Activated CD4-positive, alpha-beta T cell treated with anti-CD3 and anti-CD28 coated beads for 48 hours (primary cell): ENCODE results near the gene SYTL4.

Experiments used
- DNase-seq: peaks from one replicate; pipeline ENCODE4 v3.0.0-alpha.2; 2020

SYTL4 gene

GRCh38 chrX:100687546-100687945, 44.4 kb downstream of the SYTL4 start:
- DNase-seq, result peak; percentile 5

DNA sequence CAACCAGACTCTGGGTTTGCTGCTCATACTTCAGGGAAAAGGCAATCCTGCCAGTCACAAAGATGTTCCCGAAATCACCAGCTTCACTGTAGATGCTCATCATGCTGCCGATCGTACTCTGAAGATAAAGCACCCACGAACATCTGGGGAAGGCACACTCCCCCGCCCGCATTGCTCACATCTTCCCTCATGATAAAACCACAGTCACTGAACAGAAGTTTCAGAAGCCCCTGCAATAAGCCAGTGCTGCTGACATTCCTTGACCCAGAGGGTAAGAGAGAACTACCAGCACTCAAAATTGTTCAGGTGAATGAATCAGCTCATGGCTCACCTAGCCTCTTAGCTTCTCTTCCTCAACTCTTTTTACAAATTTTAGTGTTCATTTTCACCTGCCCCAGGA, 44.8 kb downstream of the SYTL4 start:
- peak; percentile 29 for DNase-seq

GRCh38 chrX:100685997-100686305, 46.0 kb downstream of the SYTL4 start:
- no peak for DNase-seq

- DNase-seq, result peak; percentile 74
Observed at GRCh38 chrX:100685284-100685996, 46.5 kb downstream of the SYTL4 start.

DNA sequence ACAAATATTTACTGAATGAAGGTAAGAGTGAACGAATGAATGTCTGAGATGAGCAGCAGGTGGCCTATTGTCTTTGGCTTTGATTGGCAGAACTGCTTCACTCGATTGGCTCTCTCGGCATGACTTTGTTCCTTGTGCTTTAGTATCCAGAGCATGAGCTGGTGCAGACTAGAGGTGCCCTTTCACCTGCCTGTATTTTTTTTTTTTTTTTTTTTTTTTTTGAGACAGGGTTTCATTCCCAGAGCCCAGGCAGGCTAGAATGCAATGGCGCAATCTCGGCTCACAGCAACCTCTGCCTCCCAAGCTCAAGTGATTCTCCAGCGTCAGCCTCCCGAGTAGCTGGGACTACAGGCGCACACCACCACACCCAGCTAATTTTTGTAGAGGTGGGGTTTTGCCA, 49.0 kb downstream of the SYTL4 start:
- DNase-seq, result no peak

DNA sequence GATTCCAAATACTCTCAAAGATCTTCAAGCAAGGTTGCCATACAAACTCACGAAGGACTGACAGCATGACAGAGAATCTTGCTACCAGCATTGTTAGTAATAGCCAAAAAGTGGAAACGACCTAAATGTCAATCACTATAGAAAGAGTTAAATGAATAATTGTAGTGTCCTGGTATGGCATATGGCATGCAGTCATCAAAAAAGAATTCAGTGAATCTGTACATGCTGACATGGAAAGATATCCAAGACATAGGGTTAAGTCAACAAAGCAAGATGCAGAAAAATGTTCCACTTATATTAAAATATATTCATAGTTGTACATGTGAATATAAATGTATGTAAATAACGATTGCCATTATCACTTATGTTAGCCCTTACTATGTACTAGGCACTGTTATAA, 50.3 kb downstream of the SYTL4 start:
- no peak for DNase-seq

DNA sequence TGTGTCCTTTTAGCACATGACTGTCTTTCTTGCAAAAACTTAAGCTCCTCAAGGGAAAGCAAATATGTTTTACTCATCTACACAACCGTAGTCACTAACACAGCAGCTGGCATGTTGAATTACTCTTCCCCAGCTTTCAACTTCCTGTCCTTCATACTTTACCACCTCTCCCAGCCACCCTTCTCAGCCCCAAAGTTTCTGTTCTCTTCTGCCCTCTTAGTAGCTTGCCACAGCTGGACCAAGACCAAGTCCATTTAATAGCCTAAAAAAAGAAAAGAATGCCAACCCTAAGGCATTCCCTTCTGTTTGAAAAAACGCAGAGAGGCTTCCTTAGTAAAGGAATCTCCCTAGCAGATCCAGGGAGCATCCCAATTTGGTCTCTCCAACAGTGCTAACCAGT, 51.2 kb downstream of the SYTL4 start:
- no peak for DNase-seq

- DNase-seq, result no peak
Observed at GRCh38 chrX:100677611-100678181, 54.2 kb downstream of the SYTL4 start.

- no peak for DNase-seq
Observed at GRCh38 chrX:100674705-100675104, 57.2 kb downstream of the SYTL4 start.

DNA sequence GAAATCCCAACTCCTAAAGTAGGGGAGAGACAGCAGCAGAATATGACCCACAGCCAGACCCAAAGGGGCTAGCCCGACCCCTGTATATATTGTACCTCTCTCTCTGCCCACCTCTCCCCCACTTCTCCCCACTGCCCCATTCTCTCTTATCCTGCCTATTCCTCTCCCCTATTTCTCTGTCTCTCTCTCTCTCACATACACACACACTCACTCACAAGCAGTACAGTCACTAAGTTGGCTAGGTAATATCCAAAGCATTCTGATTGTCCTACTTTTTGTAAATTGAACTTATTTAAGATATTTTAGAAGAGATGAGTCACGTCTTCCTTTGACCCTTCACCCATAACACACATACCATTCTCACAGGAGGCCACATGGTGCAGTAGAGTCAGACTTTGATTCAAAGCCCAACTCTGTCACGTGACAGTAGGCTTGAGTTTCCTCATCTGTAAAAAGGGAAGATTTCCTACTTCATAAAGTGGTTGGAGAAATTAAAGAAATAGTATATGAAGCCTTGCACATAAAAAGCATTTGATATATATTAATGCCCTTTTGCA, 58.4 kb downstream of the SYTL4 start:
- DNase-seq, result no peak

DNA sequence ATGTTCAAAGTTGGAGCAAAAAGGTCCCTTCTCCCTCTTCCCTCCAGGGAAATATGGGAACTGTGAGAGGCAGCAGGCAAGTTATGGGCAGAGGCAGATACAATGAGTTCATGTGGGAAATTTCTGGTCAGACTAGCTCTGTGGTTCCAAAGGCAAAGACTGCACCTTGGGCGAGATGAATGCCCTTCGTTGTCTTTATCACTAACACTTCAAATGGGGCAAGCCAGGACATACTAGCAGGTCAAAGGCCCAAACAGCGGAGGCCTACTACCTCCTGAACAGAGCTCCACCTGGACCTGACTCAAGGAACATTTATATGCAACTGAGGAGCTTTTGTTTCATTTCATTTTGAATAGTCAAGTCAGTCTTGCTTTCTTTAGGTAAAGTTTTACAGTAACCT, 59.0 kb downstream of the SYTL4 start:
- DNase-seq, result no peak

- DNase-seq, result no peak
Observed at GRCh38 chrX:100663642-100664041, 68.3 kb downstream of the SYTL4 start.

- no peak for DNase-seq
Observed at GRCh38 chrX:100662796-100663195, 69.1 kb downstream of the SYTL4 start.

DNA sequence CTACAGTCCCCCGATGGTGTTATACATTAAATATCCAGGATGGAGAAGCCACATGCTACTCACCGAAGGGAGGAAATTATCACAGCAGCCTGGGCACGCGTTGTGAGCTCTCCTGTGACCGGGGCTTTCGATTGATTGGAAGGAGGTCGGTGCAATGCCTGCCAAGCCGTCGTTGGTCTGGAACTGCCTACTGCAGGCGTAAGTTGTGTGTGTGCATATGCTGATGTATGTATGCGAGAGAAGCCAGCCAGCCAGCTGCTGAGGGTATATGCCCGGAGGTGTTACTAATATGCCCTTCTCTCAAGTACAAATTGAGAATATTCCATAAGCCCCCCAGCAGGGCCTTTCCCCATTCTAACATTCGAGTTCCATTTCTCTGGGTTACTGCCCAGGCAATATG, 69.8 kb downstream of the SYTL4 start:
- DNase-seq, result no peak

- DNase-seq, result no peak
Observed at GRCh38 chrX:100659431-100660137, 72.3 kb downstream of the SYTL4 start.

GRCh38 chrX:100658941-100659381, 73.0 kb downstream of the SYTL4 start:
- DNase-seq, result no peak

DNA sequence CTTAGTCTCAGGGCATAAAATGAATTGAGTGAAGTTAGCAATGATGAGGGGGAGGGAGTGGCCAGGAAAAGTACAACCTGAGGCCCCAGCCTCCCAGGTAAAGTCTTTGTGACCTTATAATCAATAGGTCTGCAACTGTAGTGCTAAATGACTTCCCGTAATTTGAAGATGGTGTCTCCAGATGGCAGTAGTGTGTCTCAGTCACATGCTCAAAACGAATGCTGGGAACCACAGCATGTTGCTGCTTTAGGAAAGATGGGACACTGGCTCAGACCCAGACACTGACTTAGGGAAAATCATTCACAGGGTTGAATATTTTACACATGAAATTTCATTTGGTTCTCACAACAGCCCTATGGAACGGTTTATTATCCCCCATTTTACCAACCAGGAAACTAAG, 77.7 kb downstream of the SYTL4 start:
- no peak for DNase-seq

- no peak for DNase-seq
Observed at GRCh38 chrX:100652266-100652665, 79.7 kb downstream of the SYTL4 start.

- DNase-seq, result no peak
Observed at GRCh38 chrX:100650841-100651240, 81.1 kb downstream of the SYTL4 start.

DNA sequence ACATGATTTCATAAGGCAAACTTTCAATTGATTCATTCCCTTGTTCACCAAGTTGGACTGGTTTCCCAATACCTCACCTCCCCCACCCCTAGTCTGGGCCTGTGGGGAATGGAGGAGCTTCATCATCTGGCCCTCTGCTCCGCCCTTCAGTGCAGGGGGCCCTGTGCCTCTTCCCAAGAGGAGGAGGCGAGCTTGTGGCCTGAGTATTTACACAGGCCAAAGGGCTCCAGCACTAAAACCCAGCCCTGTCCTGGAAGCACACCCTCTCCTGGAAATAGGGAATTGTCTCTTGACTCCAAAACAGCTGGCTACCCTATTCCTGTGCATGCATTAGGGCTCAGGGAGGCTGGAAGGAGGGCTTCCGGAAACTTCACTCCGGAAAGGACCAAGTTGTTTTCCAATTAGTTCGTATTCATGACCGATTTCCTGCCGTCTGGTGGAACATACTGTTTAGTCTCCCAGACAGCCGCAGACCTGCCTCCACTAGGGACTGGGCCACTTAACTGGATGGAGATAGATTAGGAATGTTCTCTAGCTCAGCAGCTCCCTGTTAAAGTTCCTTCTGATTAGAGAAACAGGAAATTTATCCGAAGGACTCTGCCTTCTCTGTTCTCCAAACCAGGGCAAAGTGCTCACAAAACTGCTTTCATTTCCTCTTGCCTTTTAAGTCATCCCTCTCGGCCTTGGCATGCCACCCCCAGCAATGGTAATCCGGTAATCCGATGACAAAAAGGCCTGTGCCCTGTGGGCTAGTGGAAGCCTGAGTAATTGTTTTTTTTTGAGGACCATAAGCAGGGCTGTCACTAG, 82.2 kb downstream of the SYTL4 start:
- no peak for DNase-seq

GRCh38 chrX:100648458-100649417, 83.2 kb downstream of the SYTL4 start:
- no peak for DNase-seq

DNA sequence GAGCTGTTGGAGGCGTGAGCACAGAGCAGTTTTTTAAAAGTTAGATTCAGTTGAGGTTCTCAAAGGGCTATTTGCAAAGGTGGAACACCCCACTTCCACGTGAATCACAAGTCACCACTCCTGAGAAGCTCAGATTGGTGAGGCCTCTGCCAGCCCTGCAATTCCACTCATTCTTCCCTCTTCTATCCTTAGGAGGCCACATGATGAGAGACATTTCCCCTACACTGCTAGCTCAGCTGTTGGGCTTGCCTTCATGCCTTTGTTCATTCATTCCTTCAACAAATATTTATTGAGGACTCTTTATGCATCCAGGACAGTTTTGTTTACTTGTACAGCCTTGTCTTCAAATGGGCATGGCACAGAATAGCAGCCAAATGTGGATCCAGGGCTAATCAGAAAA, 84.2 kb downstream of the SYTL4 start:
- DNase-seq, result no peak
